IMR-90 (cell line): Measurements from ENCODE around the gene SLC10A3. TPM values are rescaled to one million over a fixed set of nuclear protein-coding genes. Genes with fewer than 3 reads are reported as not detected.

Experiments used
- ATAC-seq: fragments of 200-7000 bp; cut with Tn5 transposase; 2 replicates; pipeline ENCODE4 v1.9.1; 2020; ENCODE audit warnings: low read depth, mild to moderate bottlenecking, moderate library complexity
- BruUV-seq: library from RNA; stranded (reverse); fragments of 400-500 nt; replicated peaks from 2 replicates; lab custom pipeline; 2021; lab: Mats Ljungman, UMichigan
- CTCF ChIA-PET: fragments of 300-600 bp; formaldehyde crosslinking; extraction: SDS; loops from one replicate; lab custom pipeline; 2021; ENCODE audit warnings: antibody characterized with exemption; lab: Yijun Ruan, JAX
- POLR2A ChIA-PET: fragments of 300-600 bp; sonication (Branson Sonifier 250); formaldehyde crosslinking; loops from one replicate; lab custom pipeline; 2022; ENCODE audit warnings: antibody characterized with exemption; ENCODE audit not compliant: unreplicated experiment; lab: Charles Lee
- DNase-seq: peaks from one replicate; pipeline ENCODE4 v3.0.0; 2013
- H2AFZ ChIP-seq: replicated peaks from 2 replicates; pipeline ENCODE3; 2013; ENCODE audit warnings: low read length, mild to moderate bottlenecking; ENCODE audit not compliant: poor library complexity
- H2AK5ac ChIP-seq: 2 replicates; pipeline ENCODE4 v1.6.1; 2013; ENCODE audit warnings: low read depth, low read length, inconsistent platforms
- H2AK9ac ChIP-seq: replicated peaks from 2 replicates; pipeline ENCODE3; 2013; ENCODE audit warnings: mild to moderate bottlenecking, low read depth, low read length, moderate library complexity; ENCODE audit not compliant: poor library complexity
- H2BK120ac ChIP-seq: 2 replicates; pipeline ENCODE4 v1.6.1; 2013; ENCODE audit warnings: low read depth, low read length, inconsistent platforms
- H2BK15ac ChIP-seq: 3 replicates; pipeline ENCODE4 v1.6.1; 2013; ENCODE audit warnings: low read depth, low read length, inconsistent platforms
- H2BK20ac ChIP-seq: 2 replicates; pipeline ENCODE4 v1.6.1; 2013; ENCODE audit warnings: low read depth, mild to moderate bottlenecking, inconsistent platforms, low read length, moderate library complexity
- H2BK5ac ChIP-seq: 2 replicates; pipeline ENCODE4 v1.6.1; 2013; ENCODE audit warnings: mild to moderate bottlenecking, low read depth, low read length, inconsistent platforms; ENCODE audit not compliant: poor library complexity, severe bottlenecking
- H3K14ac ChIP-seq: replicated peaks from 2 replicates; pipeline ENCODE4 v1.6.1; 2013; ENCODE audit warnings: low read depth, low read length, inconsistent platforms
- H3K18ac ChIP-seq: 2 replicates; pipeline ENCODE4 v1.6.1; 2013; ENCODE audit warnings: low read depth, low read length, control low read depth
- H3K23ac ChIP-seq: 2 replicates; pipeline ENCODE4 v1.6.1; 2013; ENCODE audit warnings: low read depth, low read length, inconsistent platforms
- H3K27ac ChIP-seq: 2 replicates; pipeline ENCODE4 v1.5.1; 2013; ENCODE audit warnings: mild to moderate bottlenecking, control low read depth, low read length; ENCODE audit not compliant: insufficient read depth
- H3K27me3 ChIP-seq: 2 replicates; pipeline ENCODE4 v1.6.1; 2013; ENCODE audit warnings: low read length; ENCODE audit not compliant: control insufficient read depth, insufficient read depth
- H3K36me3 ChIP-seq: 2 replicates; pipeline ENCODE4 v1.6.1; 2013; ENCODE audit warnings: low read length, mixed read lengths; ENCODE audit not compliant: control insufficient read depth, insufficient read depth
- H3K4ac ChIP-seq: 2 replicates; pipeline ENCODE4 v1.6.1; 2013; ENCODE audit warnings: low read depth, low read length, inconsistent platforms
- H3K4me1 ChIP-seq: 2 replicates; pipeline ENCODE4 v1.6.1; 2013; ENCODE audit warnings: low read length, mixed read lengths; ENCODE audit not compliant: control insufficient read depth, insufficient read depth
- H3K4me2 ChIP-seq: 2 replicates; pipeline ENCODE4 v1.6.1; 2013; ENCODE audit warnings: low read depth, mild to moderate bottlenecking, control low read depth, low read length, moderate library complexity
- H3K4me3 ChIP-seq: 2 replicates; pipeline ENCODE4 v1.5.1; 2013; ENCODE audit warnings: low read depth, mild to moderate bottlenecking, control low read depth, low read length, moderate library complexity; ENCODE audit not compliant: insufficient read depth
- H3K56ac ChIP-seq: 2 replicates; pipeline ENCODE4 v1.6.1; 2013; ENCODE audit warnings: low read length, inconsistent platforms; ENCODE audit not compliant: insufficient read depth; ENCODE audit errors: extremely low read depth
- H3K79me1 ChIP-seq, 2 experiments: 2 replicates each; pipeline ENCODE4 v1.6.1; 2013; ENCODE audit warnings: low read length in 2 of 2, inconsistent platforms in 1 of 2, low read depth in 1 of 2
- H3K9ac ChIP-seq: 2 replicates; pipeline ENCODE4 v1.6.1; 2013; ENCODE audit warnings: low read depth, low read length, control low read depth
- H3K9me1 ChIP-seq: 2 replicates; pipeline ENCODE4 v1.6.1; 2013; ENCODE audit warnings: low read length, inconsistent platforms; ENCODE audit not compliant: insufficient read depth
- H3K9me3 ChIP-seq: 2 replicates; pipeline ENCODE4 v1.6.1; 2013; ENCODE audit warnings: low read length; ENCODE audit not compliant: control insufficient read depth, insufficient read depth
- H4K20me1 ChIP-seq: 2 replicates; pipeline ENCODE4 v1.6.1; 2013; ENCODE audit warnings: low read length, inconsistent platforms; ENCODE audit not compliant: insufficient read depth
- H4K5ac ChIP-seq: 2 replicates; pipeline ENCODE4 v1.6.1; 2013; ENCODE audit warnings: mild to moderate bottlenecking, low read depth, low read length, control low read depth
- H4K8ac ChIP-seq, 2 experiments: 2 replicates each; pipeline ENCODE4 v1.6.1; 2013; ENCODE audit warnings: low read depth in 2 of 2, low read length in 2 of 2, control low read depth in 1 of 2, inconsistent platforms in 1 of 2
- H4K91ac ChIP-seq: 2 replicates; pipeline ENCODE4 v1.6.1; 2013; ENCODE audit warnings: low read depth, low read length, inconsistent platforms; ENCODE audit not compliant: insufficient read depth
- BHLHE40 ChIP-seq: fragments of 150-350 bp; IDR thresholded peaks from 2 replicates; pipeline ENCODE4 v1.6.1; 2016; ENCODE audit warnings: mild to moderate bottlenecking, low read depth, low read length
- CEBPB ChIP-seq: IDR thresholded peaks from 2 replicates; pipeline ENCODE4 v1.6.1; 2012; ENCODE audit warnings: low read depth, low read length, improper control_type of control experiment
- CHD1 ChIP-seq: IDR thresholded peaks from 2 replicates; pipeline ENCODE4 v1.6.1; 2012; ENCODE audit warnings: low read depth, low read length, improper control_type of control experiment
- FOS ChIP-seq: fragments of 150-350 bp; IDR thresholded peaks from 2 replicates; pipeline ENCODE4 v1.6.1; 2016; ENCODE audit warnings: low read depth, low read length
- MAFK ChIP-seq: IDR thresholded peaks from 2 replicates; pipeline ENCODE4 v1.6.1; 2012; ENCODE audit warnings: low read depth, low read length, improper control_type of control experiment
- MAZ ChIP-seq: IDR thresholded peaks from 2 replicates; pipeline ENCODE4 v1.6.1; 2012; ENCODE audit warnings: low read depth, mild to moderate bottlenecking, low read length, improper control_type of control experiment, moderate library complexity, borderline replicate concordance
- MXI1 ChIP-seq: IDR thresholded peaks from 2 replicates; pipeline ENCODE4 v1.6.1; 2012; ENCODE audit warnings: low read depth, mild to moderate bottlenecking, low read length, moderate library complexity, borderline replicate concordance
- NFE2L2 ChIP-seq: fragments of 150-350 bp; IDR thresholded peaks from 2 replicates; pipeline ENCODE4 v1.6.1; 2016; ENCODE audit warnings: low read depth, mild to moderate bottlenecking, low read length
- POLR2A ChIP-seq: IDR thresholded peaks from 2 replicates; pipeline ENCODE4 v1.6.1; 2012; ENCODE audit warnings: mild to moderate bottlenecking, low read depth, low read length
- RAD21 ChIP-seq: IDR thresholded peaks from 2 replicates; pipeline ENCODE4 v1.6.1; 2012; ENCODE audit warnings: low read length, improper control_type of control experiment
- RCOR1 ChIP-seq: IDR thresholded peaks from 2 replicates; pipeline ENCODE4 v1.6.1; 2012; ENCODE audit warnings: mild to moderate bottlenecking, low read length, improper control_type of control experiment; ENCODE audit not compliant: insufficient replicate concordance
- RFX5 ChIP-seq: IDR thresholded peaks from 2 replicates; pipeline ENCODE4 v1.8.0; 2012; ENCODE audit warnings: low read depth, mild to moderate bottlenecking, low read length, moderate library complexity
- SMC3 ChIP-seq: fragments of 150-350 bp; IDR thresholded peaks from 2 replicates; pipeline ENCODE4 v1.6.1; 2016; ENCODE audit warnings: low read depth, mild to moderate bottlenecking, antibody characterized with exemption, low read length, moderate library complexity
- WGBS, 2 experiments: methylation state at CpG; one replicate each; pipeline versions ENCODE4 v1.1.5 to v1.1.7; 2013; ENCODE audit warnings: missing lambda C conversion rate in 2 of 2; ENCODE audit not compliant: insufficient read length in 1 of 2; ENCODE audit errors: extremely low coverage in 2 of 2; 5-methylcytosine and 5-hydroxymethylcytosine counted together
- dilution Hi-C: fragments of 300-500 bp; cut with HindIII; formaldehyde crosslinking; loops from one replicate; pipeline ENCODE4 v1.14.3; 2018; ENCODE audit warnings: low sequenced_read_pairs; ENCODE audit not compliant: unreplicated experiment
- in situ Hi-C: fragments of 300-500 bp; cut with MboI; formaldehyde crosslinking; loops from 3 replicates; pipeline ENCODE4 v1.14.3; 2019; ENCODE audit warnings: low sequenced_read_pairs, inconsistent platforms, mixed read lengths
- intact Hi-C: fragments of 100-400 bp; cut with micrococcal nuclease; formaldehyde crosslinking; loops from 2 replicates; pipeline ENCODE4 v1.10.0; 2022
- polyA plus RNA-seq, 3 experiments: library from polyadenylated mRNA; depleted of rRNA; stranded (reverse); fragments of >200 nt; gene quantifications; 2 replicates each; pipeline ENCODE4 v1.2.3, GENCODE V29; 2012; ENCODE audit warnings: low replicate concordance in 1 of 3
- total RNA-seq: library from RNA; depleted of rRNA; stranded (reverse); fragments of >200 nt; gene quantifications from 2 replicates; pipeline ENCODE4 v1.2.3, GENCODE V29; 2012
- TF ChIP-seq, protein P1 (sequence below): fragments of 150-350 bp; IDR thresholded peaks from 2 replicates; pipeline ENCODE4 v1.6.1; 2017; ENCODE audit warnings: mild to moderate bottlenecking, antibody characterized with exemption, low read length, low read depth
- TF ChIP-seq, protein P2 (sequence below): fragments of 150-350 bp; IDR thresholded peaks from 2 replicates; pipeline ENCODE4 v1.6.1; 2016; ENCODE audit warnings: low read depth, mild to moderate bottlenecking, low read length, moderate library complexity, borderline replicate concordance
- TF ChIP-seq, protein P3 (sequence below): conservative IDR thresholded peaks from 2 replicates; pipeline ENCODE4 v1.5.1; 2012; ENCODE audit warnings: mild to moderate bottlenecking, low read depth, low read length, improper control_type of control experiment

SLC10A3 gene
- total and polyA plus RNA-seq, 2 of the 4 experiments (the other 2 are of a cell fraction), result 15.2 to 24.6 TPM

DNA sequence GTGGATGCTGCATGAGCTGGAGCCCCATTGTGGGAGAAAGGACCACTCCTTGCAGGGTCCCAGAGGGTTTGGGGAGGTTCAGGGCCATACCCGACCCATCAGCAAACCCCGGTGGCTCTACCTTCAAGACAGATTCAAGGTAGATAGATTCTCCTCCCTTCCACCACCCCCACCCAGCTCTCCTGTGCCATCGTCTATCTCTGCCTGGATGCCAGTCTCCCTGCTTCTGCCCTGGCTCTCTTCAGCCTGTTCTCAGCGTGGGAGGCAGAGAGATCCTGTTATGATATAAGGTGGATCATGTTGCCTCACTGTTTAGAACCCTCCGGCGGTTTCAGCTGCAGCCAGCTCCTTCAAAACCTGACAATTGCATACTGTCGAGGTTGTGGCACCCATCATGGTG, 16.7 kb downstream of the SLC10A3 start:
- ATAC-seq (no peak), DNase-seq (no peak)
- no peak overlapping the region for H3K14ac ChIP-seq
- H2BK5ac ChIP-seq, result no peak overlapping the region
- H3K9me3 ChIP-seq, result peaks cover 2% of the 10 kb centered on the region; the same call in 1 of the 2 replicates
- no peaks in the 10 kb centered on the region for H3K27me3 ChIP-seq
- no peak overlapping the region for H3K27ac ChIP-seq
- no peaks in the 10 kb centered on the region; the same call in 1 of the 2 replicates for H4K20me1 ChIP-seq
- no peaks in the 10 kb centered on the region for H3K9me1 ChIP-seq
- H3K4me3 ChIP-seq, result no peak overlapping the region
- WGBS, 2 experiments, result no CpG with 5 or more reads among the region's 7 CpGs
- ChIA-PET POLR2A (no interaction called here), CTCF (no interaction called here)
- no peak overlapping the region for H2AFZ ChIP-seq
- no peak overlapping the region for H3K4me2 ChIP-seq
- BruUV-seq, result no TSS peak
- in situ Hi-C loops, result no loop called here
- TF ChIP-seq FOS, result no peak
- TF ChIP-seq RAD21, result no peak
- no peak for TF ChIP-seq RCOR1
- TF ChIP-seq, protein P1, sequence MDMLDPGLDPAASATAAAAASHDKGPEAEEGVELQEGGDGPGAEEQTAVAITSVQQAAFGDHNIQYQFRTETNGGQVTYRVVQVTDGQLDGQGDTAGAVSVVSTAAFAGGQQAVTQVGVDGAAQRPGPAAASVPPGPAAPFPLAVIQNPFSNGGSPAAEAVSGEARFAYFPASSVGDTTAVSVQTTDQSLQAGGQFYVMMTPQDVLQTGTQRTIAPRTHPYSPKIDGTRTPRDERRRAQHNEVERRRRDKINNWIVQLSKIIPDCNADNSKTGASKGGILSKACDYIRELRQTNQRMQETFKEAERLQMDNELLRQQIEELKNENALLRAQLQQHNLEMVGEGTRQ, result no peak
- no peak for TF ChIP-seq CEBPB
- TF ChIP-seq, protein P2, sequence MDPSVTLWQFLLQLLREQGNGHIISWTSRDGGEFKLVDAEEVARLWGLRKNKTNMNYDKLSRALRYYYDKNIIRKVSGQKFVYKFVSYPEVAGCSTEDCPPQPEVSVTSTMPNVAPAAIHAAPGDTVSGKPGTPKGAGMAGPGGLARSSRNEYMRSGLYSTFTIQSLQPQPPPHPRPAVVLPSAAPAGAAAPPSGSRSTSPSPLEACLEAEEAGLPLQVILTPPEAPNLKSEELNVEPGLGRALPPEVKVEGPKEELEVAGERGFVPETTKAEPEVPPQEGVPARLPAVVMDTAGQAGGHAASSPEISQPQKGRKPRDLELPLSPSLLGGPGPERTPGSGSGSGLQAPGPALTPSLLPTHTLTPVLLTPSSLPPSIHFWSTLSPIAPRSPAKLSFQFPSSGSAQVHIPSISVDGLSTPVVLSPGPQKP, result no peak
- TF ChIP-seq, protein P3, sequence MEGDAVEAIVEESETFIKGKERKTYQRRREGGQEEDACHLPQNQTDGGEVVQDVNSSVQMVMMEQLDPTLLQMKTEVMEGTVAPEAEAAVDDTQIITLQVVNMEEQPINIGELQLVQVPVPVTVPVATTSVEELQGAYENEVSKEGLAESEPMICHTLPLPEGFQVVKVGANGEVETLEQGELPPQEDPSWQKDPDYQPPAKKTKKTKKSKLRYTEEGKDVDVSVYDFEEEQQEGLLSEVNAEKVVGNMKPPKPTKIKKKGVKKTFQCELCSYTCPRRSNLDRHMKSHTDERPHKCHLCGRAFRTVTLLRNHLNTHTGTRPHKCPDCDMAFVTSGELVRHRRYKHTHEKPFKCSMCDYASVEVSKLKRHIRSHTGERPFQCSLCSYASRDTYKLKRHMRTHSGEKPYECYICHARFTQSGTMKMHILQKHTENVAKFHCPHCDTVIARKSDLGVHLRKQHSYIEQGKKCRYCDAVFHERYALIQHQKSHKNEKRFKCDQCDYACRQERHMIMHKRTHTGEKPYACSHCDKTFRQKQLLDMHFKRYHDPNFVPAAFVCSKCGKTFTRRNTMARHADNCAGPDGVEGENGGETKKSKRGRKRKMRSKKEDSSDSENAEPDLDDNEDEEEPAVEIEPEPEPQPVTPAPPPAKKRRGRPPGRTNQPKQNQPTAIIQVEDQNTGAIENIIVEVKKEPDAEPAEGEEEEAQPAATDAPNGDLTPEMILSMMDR, result no peak
- TF ChIP-seq SMC3, result no peak
- TF ChIP-seq NFE2L2, result no peak
- no peak for TF ChIP-seq RFX5
- TF ChIP-seq MAZ, result no peak
- TF ChIP-seq MAFK, result no peak
- no peak for TF ChIP-seq POLR2A
- no peak for TF ChIP-seq MXI1
- TF ChIP-seq CHD1, result no peak
- TF ChIP-seq BHLHE40, result no peak
- H2AK5ac ChIP-seq, result no peak overlapping the region
- H3K36me3 ChIP-seq, result peaks cover 37% of the 10 kb centered on the region
- no peak overlapping the region for H4K91ac ChIP-seq
- H3K9ac ChIP-seq, result no peak overlapping the region
- intact Hi-C loops, result no loop called here
- H2BK15ac ChIP-seq, result no peak overlapping the region
- no peak overlapping the region for H4K8ac ChIP-seq
- dilution Hi-C loops, result no loop called here
- no peak overlapping the region for H3K4ac ChIP-seq
- no peak overlapping the region for H2AK9ac ChIP-seq
- no peak overlapping the region for H2BK20ac ChIP-seq
- H3K23ac ChIP-seq, result no peak overlapping the region
- no peak overlapping the region for H4K5ac ChIP-seq
- no peaks in the 10 kb centered on the region for H3K4me1 ChIP-seq
- no peak overlapping the region for H3K56ac ChIP-seq
- no peak overlapping the region for H3K18ac ChIP-seq
- H2BK120ac ChIP-seq, result no peak overlapping the region
- no peaks in the 10 kb centered on the region; a peak in 1 of 4 replicates for H3K79me1 ChIP-seq
